ENCODE results near the gene BCLAF1. TPM values are rescaled to one million over a fixed set of nuclear protein-coding genes. Genes with fewer than 3 reads are reported as not detected.

The BCLAF1 gene
- total and polyA plus RNA-seq, 2 donors (not counting 3 experiments of a cell fraction or from before 2014, with no cell fraction given), result 23.4 to 151 TPM

DNA sequence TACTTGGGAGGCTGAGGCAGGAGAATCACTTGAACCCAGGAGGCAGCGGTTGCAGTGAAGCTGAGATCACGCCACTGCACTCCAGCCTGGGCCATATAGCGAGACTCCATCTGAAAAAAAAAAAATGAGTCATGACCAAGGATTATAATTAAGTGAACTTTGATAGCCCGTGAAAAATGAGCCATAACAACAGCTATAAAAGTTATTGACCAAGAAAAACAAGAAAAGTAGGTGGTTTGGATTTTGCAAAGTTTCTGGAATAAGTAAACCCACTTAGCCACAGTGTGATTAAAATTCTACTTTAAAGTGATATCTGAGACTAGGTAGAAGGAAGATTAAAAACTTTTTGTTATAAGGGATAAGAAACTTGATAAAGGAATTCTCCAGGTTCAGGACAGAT lies 25.9 kb upstream of the BCLAF1 start:
- Histone ChIP-seq H3K4me2 (ENCODE audit: insufficient read depth, low read length) (no peak overlapping the region), H3K36me3 (ENCODE audit: control insufficient read depth in 2 of 2, extremely low read depth in 1 of 2, insufficient read depth in 2 of 2, low read length in 2 of 2) (no peaks in the 10 kb centered on the region), H3K27me3 (ENCODE audit: control insufficient read depth in 2 of 2, insufficient read depth in 2 of 2, low read length in 2 of 2) (peaks cover 5 to 7% of the 10 kb centered on the region in 2 experiments), H3K9me1 (replicated peaks; ENCODE audit: control insufficient read depth, extremely low read depth, insufficient read depth, low read length) (no peaks in the 10 kb centered on the region), H2AFZ (ENCODE audit: low read depth, low read length) (no peak overlapping the region), H4K20me1 (replicated peaks; ENCODE audit: control insufficient read depth, extremely low read depth, insufficient read depth, low read length) (no peaks in the 10 kb centered on the region), H3K9ac (replicated peaks; ENCODE audit: extremely low read depth, insufficient read depth, low read length) (no peak overlapping the region), H3K4me1 (ENCODE audit: control insufficient read depth, extremely low read depth, insufficient read depth, low read length) (no peaks in the 10 kb centered on the region), H3K79me2 (ENCODE audit: control insufficient read depth, insufficient read depth, low read length) (no peaks in the 10 kb centered on the region), H3K9me3 (replicated peaks; ENCODE audit: control insufficient read depth, insufficient read depth, low read length) (no peaks in the 10 kb centered on the region), H3K27ac (ENCODE audit: insufficient read depth, low read depth, low read length) (no peak overlapping the region), H3K4me3 (replicated peaks in 1 of 3; ENCODE audit: insufficient read depth in 1 of 3, low read depth in 1 of 3, low read length in 3 of 3) (no peak overlapping the region)
- no peak for TF ChIP-seq JUN (IDR thresholded peaks at IDR 0.05; ENCODE audit: borderline replicate concordance, insufficient read depth, insufficient read length, low read depth)
- TF ChIP-seq POLR2AphosphoS5 (IDR thresholded peaks at IDR 0.05; ENCODE audit: insufficient read depth, low read depth, low read length), result no peak
- TF ChIP-seq POLR2A (IDR thresholded peaks at IDR 0.05; ENCODE audit: low read depth, low read length), result no peak
- no peak for TF ChIP-seq GATA2 (IDR thresholded peaks at IDR 0.05; ENCODE audit: insufficient read depth, insufficient read length, low read depth, low read length)
- TF ChIP-seq MYC (IDR thresholded peaks at IDR 0.05; ENCODE audit: low read depth, low read length), result no peak
- no peak for TF ChIP-seq CTCF (IDR thresholded peaks at IDR 0.05; ENCODE audit: extremely low read depth in 1 of 2, insufficient read depth in 1 of 2, low read depth in 1 of 2, low read length in 2 of 2)
- no peak for TF ChIP-seq FOS (IDR thresholded peaks at IDR 0.05; ENCODE audit: borderline replicate concordance, insufficient read depth, low read length)
- TF ChIP-seq, protein P1, sequence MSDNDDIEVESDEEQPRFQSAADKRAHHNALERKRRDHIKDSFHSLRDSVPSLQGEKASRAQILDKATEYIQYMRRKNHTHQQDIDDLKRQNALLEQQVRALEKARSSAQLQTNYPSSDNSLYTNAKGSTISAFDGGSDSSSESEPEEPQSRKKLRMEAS (IDR thresholded peaks at IDR 0.05; ENCODE audit: insufficient read depth, insufficient read length), result no peak
- ChIA-PET CTCF (interaction anchor here (0.6 to 3.6 kb wide), 9 partner anchors 9 to 865 kb away, joined by 3 to 28 read pairs (median 5); partner anchors contain the start of genes BCLAF1 and MTFR2), POLR2A (no interaction called here)
- FAIRE-seq (no peak), DNase-seq (ENCODE audit: low read depth, low spot score) (no peak)
- dilution Hi-C loops (cut with MboI; ENCODE audit: extremely low pct_ligation_motif_present, low sequenced_read_pairs), result no loop called here
- BruUV-seq (replicated peaks), result no TSS peak
- intact Hi-C loops (cut with micrococcal nuclease), result no loop called here

All from endothelial cell of umbilical vein (primary cell).